GM18870 (cell line): ENCODE measurements around the gene GLIPR1L2.

Experiments
- ATAC-seq: cut with Tn5 transposase; IDR thresholded peaks from one replicate; pipeline ENCODE4 v1.9.1; 2021; ENCODE audit warnings: moderate library complexity; ENCODE audit not compliant: unreplicated experiment

GLIPR1L2 gene

GRCh38 chr12:75474116-75474515, 83.2 kb downstream of the GLIPR1L2 start:
- no peak for ATAC-seq

- ATAC-seq = no peak
Measured at GRCh38 chr12:75476071-75476470, 85.2 kb downstream of the GLIPR1L2 start.

DNA sequence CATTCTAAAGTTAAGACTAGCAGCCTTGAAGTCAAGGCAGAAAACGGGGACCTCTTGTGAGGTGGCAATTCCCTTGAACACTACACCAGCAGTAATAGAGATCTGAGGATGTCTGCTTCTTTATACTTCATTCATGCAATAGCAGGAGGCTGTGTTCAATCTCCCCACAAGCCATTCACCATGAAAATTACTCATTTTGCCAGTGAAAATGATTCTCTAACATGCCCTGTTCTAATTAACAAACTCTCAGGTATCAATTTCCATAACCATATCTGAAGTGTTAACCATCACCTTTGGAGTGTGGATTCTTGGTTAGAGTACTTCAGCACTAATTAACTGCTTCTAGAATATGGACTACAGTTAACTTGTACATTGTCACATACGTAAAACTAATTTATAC, 86.2 kb downstream of the GLIPR1L2 start:
- no peak for ATAC-seq

GRCh38 chr12:75478116-75478794, 87.4 kb downstream of the GLIPR1L2 start:
- no peak for ATAC-seq

GRCh38 chr12:75479963-75480461, 89.1 kb downstream of the GLIPR1L2 start:
- ATAC-seq = peak; percentile 42

DNA sequence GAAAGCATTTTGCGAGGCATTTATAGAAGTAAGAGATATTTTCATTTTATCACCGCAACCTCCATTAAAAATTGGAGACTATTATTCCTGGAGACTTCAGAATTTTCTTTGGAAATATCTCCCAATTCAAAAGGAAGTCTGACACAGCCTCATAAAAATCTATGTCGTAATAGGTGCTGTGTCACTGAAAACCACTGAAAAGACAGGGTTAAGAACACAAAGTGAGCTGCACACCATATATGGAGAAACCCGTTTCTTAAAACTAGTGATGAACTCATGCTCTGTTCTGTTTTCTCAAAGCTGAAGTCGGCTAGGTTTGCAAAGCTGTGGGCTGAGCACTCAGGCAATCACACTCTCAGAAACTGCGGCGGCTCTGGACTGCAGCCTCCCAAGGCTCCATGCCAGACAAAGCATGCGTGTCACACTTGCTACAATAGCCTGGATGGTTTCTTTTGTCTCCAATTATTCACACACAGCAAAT, 89.6 kb downstream of the GLIPR1L2 start, which contains the start of gene GLIPR1:
Gene GLIPR1, plus strand, starts transcription at position 287 of the 481 bp plus-strand sequence. Its CDS starts 126 bp downstream, at position 413.
- ATAC-seq = peak; percentile 91

GRCh38 chr12:75481013-75481705, 90.3 kb downstream of the GLIPR1L2 start:
- no peak for ATAC-seq

DNA sequence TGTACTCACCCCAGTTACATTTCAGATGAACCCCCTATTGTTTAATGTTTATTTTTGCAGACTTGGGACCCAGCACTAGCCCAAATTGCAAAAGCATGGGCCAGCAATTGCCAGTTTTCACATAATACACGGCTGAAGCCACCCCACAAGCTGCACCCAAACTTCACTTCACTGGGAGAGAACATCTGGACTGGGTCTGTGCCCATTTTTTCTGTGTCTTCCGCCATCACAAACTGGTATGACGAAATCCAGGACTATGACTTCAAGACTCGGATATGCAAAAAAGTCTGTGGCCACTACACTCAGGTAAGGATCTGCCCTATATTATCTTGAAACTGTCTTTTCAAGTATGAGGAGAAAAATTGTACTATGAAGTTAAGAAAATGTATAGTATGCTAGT, 90.9 kb downstream of the GLIPR1L2 start:
- no peak for ATAC-seq
